Vagina (tissue), 2 donors: ENCODE results near the gene CTNNBL1.

ENCODE experiments used
- POLR2A ChIP-seq, 2 donors: fragments of 450-650 bp; IDR thresholded peaks; one replicate each; pipeline ENCODE4 v1.6.1; 2017; ENCODE audit warnings: antibody characterized with exemption in 2 of 2, mild to moderate bottlenecking in 2 of 2, moderate library complexity in 2 of 2
- POLR2AphosphoS5 ChIP-seq, 2 donors: sonication (generic); formaldehyde crosslinking; IDR thresholded peaks; one replicate each; pipeline ENCODE4 v1.9.0; 2017; ENCODE audit warnings: antibody characterized with exemption in 2 of 2, mild to moderate bottlenecking in 2 of 2, low read depth in 1 of 2; ENCODE audit not compliant: insufficient read depth in 1 of 2
- TF ChIP-seq, protein P1 (sequence below), 3 experiments: fragments of 450-650 bp in 2 of 3; fragments of 200-600 bp in 1 of 3; sonication (generic) in 1 of 3; IDR thresholded peaks; one replicate each; pipeline ENCODE4 v1.5.1; 2017 to 2019; ENCODE audit warnings: antibody characterized with exemption in 3 of 3, mild to moderate bottlenecking in 2 of 3, moderate library complexity in 2 of 3

DNA sequence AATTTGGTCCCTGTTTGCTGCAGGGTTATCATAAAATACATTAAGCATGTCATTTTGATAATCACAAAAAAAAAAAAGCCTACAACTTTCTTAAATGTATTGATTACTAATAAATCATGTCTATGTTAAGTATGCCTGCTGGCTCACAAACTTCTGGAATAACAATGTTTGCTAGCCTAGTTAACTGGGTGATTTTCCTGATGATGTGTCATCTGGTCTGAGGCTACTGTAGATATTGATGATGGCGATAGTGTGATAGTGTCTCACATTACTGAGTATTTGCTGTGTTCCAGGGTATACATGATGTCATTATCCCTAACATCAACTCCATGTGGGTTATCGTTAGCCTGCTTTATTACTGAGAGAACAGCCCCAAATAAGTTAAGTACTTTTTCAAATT is 122.9 kb downstream of the CTNNBL1 start:
- TF ChIP-seq POLR2A (IDR thresholded peaks at IDR 0.05) = no peak
- TF ChIP-seq, protein P1, sequence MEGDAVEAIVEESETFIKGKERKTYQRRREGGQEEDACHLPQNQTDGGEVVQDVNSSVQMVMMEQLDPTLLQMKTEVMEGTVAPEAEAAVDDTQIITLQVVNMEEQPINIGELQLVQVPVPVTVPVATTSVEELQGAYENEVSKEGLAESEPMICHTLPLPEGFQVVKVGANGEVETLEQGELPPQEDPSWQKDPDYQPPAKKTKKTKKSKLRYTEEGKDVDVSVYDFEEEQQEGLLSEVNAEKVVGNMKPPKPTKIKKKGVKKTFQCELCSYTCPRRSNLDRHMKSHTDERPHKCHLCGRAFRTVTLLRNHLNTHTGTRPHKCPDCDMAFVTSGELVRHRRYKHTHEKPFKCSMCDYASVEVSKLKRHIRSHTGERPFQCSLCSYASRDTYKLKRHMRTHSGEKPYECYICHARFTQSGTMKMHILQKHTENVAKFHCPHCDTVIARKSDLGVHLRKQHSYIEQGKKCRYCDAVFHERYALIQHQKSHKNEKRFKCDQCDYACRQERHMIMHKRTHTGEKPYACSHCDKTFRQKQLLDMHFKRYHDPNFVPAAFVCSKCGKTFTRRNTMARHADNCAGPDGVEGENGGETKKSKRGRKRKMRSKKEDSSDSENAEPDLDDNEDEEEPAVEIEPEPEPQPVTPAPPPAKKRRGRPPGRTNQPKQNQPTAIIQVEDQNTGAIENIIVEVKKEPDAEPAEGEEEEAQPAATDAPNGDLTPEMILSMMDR (IDR thresholded peaks at IDR 0.05) = no peak
- no peak for TF ChIP-seq POLR2AphosphoS5 (IDR thresholded peaks at IDR 0.05; ENCODE audit: insufficient read depth in 1 of 2, low read depth in 1 of 2)
